ENCODE results near the gene APEH.

- TF ChIP-seq CTCF (IDR thresholded peaks at IDR 0.05) (no peak), POLR2AphosphoS5 (IDR thresholded peaks at IDR 0.05) (no peak), POLR2A (IDR thresholded peaks at IDR 0.05) (no peak), EP300 (IDR thresholded peaks at IDR 0.05; ENCODE audit: low read depth) (no peak)
Measured at GRCh38 chr3:49654176-49654825, 19.9 kb upstream of the APEH start.

All from transverse colon (tissue), 4 donors.